Effector CD4-positive, alpha-beta T cell (primary cell): Measurements from ENCODE around the gene NYNRIN. TPM values are rescaled to one million over a fixed set of nuclear protein-coding genes. Genes with fewer than 3 reads are reported as not detected.
A peak's percentile ranks its signal among the peaks of the same experiment; 100 is the strongest.
"Not testable (repeated sequence)": the region's sequence is repeated elsewhere in the genome, so short reads cannot be mapped to it uniquely, and the experiment has no call there.

Experiments
- DNase-seq: peaks from one replicate; pipeline ENCODE4 v3.0.0-alpha.2; 2020
- total RNA-seq: gene quantifications from one replicate; lab custom pipeline; 2026; lab: John Stamatoyannopoulos, UW

Gene NYNRIN
- total RNA-seq: not detected

DNA sequence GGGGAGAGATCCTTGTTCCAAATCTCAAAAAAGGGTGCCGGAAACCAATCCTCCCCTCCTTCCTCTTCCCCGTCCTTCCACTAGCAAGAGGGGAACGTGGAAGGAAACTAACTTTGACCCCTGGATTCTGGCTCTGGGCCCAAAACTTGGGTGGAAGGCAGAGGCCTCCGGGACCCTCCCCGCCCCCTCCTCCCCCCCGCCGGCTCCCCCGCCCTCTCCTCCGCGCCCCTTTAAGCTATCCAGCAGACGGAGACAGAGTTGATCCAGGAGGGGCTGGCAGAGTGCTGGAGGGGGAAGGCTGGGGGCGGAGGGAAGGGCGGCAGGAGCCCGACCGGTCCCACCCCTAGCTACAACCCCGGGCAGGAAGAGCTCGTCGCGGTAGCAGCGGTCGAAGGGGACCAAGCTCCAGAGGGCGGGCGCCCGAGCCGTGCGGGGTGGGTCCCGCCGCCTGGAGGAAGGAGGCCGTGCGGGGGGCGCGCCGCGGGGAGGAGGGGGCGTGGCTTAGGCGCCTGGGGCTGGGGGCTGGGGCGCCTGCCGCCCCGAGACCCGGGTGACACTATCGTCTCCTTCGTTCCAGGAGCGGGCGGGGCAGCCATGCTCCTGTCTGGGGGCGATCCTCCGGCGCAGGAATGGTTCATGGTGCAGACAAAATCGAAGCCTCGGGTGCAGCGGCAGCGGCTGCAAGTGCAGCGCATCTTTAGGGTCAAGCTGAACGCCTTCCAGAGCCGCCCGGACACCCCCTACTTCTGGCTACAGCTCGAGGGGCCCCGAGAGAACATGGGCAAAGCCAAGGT lies at the start of gene NYNRIN:
TSS of gene NYNRIN (plus strand) at position 351 of the 794 bp plus-strand sequence. CDS start at position 595, 244 bp downstream.
- peak; percentile 17 for DNase-seq

DNA sequence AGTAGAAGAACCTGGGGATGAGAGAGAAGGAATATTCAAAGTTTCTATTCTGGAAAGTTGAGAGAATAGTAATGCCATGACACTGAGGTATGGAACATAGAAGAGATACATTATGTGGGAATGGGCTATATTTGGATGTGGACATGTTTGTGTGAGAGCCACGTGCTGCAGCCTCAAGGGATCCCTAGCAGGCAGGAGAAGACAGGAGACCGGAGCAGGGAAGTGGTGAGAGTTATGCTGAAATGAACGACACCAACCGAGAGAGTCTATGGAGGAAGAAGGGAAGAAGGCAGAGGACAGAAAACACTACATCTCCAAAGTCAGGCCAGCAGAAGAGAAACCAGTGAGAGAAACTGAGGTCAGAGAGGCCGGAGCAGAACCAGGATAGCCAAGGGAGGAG lies 49.1 kb upstream of the NYNRIN start:
- DNase-seq: no peak

DNA sequence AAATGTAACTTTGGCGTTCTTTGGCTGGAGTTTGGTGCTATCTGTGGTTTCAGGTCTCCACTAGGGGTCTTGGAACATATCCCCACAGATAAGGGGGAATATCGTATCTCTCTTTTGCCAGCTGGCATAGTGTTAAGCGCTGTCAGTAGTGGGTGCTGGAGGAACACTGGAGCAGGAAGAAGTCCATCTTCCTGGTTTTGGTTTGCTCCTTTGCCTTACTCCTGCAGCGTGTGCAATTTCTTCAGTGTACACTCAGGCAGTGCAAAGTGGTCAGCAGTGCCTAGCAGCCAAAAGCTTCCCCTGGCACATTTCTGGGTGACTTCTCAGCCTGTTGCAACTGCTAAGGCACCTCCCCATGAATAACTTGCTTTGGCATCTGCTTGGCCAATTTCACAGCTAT lies 47.3 kb upstream of the NYNRIN start:
- no peak for DNase-seq

DNA sequence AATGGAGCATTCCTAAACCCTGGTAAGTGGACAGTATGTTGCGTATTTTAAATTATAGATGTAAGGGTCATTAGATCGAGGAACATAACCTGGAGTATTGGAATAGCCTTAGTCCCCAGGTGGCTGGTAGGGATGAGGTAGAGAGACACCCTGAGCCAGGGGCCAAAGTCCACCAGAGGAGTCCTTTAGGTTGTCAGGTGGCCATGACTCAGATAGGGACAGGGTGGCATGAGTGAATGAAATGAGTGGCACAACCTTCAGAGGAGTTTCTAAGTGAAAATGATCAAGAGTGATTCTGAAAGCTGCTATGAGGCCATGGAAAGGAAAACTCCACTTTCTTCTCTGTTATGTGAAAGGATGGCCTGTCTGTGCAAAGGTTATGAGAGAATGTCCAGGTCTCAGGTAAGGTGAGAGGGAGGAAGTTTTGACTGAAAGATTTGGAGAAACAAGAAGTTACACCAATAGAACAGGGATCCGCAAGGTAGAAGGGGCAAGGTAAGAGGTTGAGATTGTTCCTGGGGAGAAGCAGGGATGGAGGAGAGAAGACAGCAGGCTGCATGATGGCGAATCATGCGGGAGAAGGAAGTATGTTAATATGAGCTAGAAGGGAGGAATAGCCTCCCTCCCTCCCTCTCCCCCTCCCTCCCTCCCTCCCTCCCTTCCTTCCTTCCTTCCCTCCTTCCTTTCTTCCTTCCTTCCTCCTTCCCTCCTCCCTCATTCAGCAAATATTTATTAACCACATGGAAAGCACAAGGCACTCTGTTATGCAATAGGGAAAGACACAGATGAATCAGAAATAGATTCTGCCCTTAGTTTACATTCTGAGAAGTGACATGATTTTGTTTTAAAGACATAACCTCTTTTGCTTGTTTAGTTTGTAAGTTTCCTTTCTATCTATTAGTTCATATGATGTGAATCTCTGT lies 45.0 kb upstream of the NYNRIN start:
- no peak for DNase-seq

DNA sequence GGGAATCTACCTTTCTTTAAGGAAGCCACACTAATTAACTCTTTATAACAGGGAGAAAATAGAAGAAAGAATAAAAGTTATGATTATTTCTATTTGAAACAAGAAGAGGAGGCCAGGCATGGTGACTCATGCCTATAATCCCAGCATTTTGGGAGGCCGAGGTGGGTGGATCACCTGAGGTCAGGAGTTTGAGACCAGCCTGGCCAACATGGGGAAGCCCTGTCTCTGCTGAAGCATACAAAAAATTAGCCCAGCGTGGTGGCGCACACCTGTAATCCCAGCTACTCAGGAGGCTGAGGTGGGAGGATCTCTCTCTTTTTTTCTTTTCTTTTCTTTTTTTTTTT lies 44.3 kb upstream of the NYNRIN start:
- not testable (repeated sequence) for DNase-seq

DNA sequence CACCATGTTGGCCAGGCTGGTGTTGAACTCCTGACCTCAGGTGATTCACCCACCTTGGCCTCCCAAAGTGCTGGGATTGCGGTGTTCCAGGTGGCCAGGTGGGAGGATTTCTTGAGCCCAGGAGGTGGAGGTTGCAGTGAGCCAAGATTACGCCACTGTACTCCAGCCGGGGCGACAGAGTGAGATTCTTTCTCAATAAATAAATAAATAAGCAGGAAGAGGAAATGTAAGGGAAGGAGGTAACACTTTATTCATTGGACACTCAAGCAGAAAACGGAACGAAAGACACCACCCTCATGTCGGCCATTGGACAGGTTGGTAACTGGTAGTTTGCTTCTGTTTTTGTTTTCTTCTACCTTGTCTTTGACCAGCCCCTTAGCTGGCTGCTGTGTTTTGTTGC lies 43.8 kb upstream of the NYNRIN start:
- DNase-seq: no peak

DNA sequence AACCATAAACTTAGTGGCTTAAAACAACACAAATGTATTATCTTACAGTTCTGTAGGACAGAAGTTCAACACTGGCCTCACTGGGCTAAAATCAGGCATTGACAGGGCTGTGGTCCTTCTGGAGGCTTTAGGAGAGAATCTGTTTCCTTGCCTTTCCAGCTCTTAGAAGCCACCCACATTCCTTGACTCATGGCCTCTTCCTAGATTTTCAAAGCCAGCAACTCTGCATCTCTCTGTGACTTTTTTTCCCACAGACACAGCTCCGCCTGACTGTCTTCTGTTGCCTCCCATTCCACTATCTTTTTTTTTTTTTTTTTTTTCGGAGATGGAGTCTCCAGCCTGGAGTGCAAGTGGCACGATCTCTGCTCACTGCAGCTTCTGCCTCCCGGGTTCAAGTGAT lies 42.6 kb upstream of the NYNRIN start:
- no peak for DNase-seq

DNA sequence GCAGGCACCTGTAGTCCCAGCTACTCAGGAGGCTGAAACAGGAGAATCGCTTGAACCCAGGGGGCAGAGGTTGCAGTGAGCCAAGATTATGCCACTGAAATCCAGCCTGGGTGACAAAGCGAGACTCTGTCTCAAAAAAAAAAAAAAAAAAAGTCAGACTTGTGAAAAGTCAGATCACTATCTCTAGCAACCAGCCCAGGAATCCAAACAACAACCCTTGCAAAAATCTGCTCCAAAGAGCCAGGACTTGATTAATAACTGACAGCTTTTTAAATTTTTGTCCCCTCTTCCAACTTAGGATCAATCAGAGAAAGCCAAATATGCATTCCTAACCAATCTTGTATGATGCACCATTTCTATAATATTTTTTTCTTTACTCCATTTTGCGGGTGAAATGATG lies 38.5 kb upstream of the NYNRIN start:
- no peak for DNase-seq

DNA sequence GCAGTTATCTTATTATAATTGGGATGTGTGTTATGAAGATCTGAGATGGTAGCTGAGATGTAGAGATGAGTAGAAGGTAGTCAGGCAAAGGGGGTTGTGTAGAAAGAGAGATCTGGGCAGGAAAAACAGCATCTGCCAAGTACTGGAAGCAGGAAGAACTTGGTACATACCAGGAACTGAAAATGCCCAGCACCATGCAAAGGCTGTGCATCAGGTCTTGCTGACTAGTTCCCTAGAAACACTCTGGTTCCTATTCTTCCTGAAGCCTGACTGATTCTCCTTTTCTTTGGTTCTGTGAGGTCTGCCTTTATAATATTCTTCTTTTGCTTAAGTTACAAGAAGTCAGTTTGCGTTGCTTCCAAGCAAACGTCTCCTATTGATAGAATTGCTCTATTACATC lies 37.5 kb upstream of the NYNRIN start:
- no peak for DNase-seq

DNA sequence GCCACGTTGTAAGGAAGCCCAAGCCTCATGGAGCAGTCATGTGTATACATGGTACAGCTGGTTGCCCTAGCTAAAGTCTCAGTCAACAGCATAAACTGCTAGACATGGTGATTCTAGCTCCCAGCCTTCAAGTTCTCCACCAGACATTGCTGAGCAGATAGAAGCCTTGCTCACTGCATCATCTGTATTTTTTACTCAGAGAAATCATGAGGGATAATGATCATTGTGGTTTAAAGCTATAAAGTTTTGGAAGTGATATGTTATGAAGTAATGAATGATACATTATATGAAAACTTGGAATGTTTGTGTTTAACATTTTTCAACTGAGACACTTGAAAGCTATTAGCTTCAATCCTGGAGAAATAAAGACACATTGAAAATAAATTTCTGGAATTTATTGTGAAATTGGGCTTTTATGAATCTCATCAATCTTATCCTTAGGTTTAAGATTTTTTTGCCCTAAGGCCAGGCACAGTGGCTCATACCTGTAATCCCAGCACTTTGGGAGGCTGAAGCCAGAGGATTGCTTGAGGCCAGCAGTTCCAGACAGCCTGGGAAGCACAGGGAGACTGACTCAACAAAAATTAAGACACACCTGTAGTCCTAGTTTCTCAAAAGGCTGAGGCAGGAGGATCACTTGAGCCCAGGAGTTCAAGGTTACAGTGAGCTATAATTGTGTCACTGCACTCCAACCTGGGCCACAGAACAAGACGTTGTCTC lies 36.4 kb upstream of the NYNRIN start:
- DNase-seq: no peak

DNA sequence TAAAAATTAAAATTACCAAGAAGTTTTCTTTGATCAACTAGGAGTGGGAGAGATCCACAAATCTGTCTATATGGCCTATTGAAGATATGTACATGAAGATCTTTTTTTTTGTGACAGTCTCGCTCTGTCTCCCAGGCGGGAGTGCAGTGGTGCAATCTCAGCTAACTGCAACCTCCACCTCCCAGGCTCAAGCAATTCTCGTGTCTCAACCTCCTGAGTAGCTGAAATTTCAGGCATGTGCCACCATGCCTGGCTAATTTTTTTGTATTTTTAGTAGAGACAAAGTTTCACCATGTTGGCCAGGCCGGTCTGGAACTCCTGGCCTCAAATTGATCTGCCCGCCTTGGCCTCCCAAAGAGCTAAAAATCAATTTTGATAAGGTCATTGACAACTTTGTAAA lies 35.4 kb upstream of the NYNRIN start:
- DNase-seq: no peak

DNA sequence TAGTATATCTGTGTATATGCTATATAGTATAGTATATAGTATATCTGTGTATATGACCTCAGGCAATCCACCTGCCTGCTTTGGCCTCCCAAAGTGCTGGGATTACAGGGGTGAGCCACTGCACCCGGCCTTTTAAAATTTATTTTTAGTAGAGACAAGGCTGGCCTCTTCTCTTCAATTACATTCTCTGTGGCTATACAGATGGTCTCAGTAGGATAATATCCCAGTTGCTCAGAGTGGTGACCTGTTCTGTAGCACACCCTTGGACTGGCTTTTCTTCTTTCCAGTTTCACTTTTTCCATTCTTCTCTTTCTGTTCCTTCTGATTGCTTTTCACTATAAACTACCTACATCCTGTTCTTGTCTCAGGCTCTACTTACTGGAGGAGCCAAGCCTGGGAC lies 34.0 kb upstream of the NYNRIN start:
- DNase-seq: no peak

DNA sequence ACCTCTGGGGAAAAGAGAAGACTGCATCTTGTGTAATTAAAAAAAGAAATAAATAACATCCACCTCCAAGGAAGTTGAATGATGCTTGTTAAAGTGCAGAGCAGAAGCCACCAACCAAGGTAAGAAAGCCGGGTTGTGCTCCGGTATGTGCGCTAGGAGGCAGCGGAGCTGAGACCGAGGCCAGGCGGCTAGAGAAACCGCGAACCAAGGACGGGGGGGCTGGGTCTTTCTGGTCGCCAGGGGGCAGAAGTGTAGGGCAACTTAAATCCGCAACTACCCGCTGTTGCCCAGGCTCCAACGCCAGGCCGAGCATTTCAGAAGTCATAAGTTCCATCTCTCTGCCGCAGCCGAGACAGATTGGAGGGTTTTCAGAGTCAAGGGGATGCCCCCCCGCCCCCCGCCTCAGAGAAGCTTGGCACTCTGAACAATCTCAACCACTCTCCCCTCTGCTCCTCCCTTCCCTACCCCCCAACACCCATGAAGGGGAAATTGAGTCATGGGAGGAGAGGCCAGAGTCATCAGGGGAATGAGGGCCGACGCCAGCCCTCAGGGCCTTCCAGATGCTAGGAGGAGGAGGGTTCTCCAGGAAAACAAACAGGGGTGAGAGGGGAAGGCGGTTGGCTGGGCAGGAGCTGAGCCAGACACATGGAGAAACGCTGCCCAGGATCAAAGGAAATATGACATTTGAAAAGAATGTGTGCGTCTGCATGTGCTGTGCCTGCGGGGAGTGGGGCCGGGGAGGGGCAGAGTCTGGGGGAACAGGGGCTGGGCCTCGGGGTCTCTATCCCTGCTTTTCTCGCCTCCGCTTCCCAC lies 33.0 kb upstream of the NYNRIN start:
- peak; percentile 25 for DNase-seq

DNA sequence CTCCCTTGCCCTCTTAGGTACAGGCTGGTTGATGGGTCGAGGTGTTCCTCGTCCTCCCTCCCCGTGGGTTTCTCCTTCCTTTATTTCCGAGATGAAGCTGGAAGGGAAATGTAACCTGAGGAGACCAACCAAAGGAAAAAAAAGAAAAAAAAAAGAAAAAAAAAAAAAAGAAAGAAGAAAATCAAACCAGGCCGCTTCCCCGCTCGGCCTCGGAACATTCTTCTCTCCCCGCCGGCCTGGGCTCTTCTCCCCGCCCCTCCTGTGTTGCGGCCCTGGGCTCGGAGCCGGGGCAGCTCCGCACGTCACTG lies 32.4 kb upstream of the NYNRIN start:
- no peak for DNase-seq

DNA sequence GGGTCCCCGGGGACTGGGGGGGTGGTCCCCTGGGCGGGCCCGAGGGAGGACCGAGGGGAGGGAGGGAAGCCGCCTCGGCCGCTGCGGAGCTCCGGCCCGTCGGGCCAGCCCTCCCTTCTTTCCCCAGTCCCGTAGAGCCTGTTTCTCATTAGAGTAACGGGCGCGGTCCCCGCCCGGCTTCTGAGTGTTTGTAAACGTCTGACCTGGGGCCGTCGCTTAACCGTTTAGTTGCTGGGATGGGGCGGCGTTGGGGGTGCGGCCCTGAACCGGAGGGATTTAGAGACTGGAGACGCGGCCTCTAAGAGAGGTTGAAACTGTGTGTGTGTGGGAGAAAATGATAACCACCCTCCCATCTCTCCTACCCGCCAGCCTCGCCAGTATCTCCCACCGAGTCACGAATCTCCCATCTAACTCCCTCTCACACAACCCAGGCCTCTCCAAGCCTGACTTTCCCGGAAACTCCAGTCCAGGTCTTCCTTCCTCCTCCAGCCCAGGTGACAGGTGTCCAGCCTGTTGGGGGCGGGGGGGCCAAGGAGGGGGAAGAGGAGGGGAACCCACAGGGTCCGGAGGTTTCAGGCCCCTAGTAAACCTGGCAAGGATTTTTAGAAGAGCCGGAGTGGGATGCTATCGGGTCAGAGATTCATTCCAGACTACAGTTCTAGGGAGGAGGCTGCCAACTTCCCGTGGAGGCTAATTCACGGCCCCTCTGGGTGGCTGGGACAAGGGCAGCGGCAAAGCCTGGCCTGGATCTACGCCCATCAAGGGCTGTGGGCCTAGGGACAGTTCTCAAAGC lies 31.9 kb upstream of the NYNRIN start:
- DNase-seq: no peak

DNA sequence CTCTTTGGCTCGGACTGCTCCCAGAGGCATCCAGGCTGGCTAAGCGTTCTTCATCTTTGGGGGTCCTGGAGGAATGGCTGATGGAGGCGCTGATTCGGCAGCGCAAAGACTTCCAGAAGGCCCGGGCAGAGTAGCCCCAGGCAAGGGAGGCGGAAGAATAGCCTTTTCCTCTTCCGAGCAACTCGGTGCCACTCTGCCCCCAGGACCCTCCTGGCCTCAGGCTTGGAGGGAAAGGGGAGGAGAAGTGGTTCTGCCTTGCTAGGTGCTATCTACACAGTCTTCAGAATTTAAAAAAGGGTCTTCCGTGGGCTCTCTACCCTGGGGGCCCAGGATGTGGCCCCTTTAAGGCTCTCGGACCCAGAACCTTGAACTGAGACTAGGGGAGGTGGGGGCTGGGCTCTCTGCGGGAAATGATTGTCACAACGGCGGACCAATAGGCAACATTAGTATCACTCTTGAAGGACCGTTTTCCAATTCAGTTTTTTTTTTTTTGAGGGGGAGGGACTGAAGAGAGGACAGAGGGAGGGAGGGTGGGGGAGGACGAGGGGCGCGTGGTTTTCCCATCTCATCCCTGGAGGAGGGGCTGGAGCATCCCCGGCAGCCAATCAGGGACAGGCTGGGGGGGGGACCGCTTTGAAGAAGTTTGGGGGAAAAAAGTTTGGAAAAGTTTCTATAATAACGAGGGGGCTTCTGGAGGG lies 31.1 kb upstream of the NYNRIN start, which contains the start of gene NFATC4:
TSS of gene NFATC4 (plus strand) at position 671 of the 698 bp plus-strand sequence. CDS start 157 bp downstream, outside the sequence.
- no peak for DNase-seq

DNA sequence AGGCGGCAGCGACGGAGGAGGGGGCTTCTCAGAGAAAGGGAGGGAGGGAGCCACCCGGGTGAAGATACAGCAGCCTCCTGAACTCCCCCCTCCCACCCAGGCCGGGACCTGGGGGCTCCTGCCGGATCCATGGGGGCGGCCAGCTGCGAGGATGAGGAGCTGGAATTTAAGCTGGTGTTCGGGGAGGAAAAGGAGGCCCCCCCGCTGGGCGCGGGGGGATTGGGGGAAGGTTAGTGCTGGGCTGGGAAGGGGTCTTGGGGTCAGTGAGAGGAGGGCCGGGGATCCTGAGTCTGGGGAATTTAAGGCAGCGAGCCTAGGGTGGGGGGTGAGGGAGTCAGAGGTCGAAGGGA lies 30.6 kb upstream of the NYNRIN start:
- no peak for DNase-seq

DNA sequence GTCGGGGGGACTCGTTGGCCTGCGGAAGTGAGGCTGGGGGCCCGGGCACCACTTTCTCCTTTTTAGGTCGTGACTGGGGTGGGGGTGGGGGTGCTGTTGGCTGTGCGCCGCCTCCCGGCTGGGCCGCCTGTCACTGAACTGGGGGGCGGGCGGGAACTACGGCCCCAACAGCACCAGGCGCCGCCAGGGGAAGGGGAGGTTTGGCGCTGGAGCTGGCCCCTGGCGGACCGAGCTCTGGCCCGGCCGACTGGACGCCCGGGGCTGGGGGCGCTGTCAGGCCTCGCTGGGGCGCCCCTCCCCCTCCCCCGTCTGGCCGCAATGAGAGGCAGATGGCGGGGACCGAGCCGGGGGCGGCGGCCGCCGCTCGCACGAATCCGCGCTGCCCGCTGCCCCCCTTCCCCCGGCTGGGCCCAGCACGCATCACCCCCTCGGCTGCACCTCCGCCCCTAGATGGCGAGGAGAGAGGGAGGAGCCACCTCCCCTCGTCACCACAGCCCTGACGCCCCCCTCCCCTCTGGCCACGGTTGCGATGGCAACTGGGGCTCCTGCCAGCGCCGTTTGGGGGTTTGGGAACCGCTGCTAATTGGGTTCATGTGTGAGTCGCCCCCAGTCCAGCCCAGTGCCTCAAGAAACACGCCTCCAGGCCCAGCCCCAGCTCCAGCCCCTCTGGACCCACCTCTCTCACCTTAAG lies 30.1 kb upstream of the NYNRIN start:
- DNase-seq: no peak

DNA sequence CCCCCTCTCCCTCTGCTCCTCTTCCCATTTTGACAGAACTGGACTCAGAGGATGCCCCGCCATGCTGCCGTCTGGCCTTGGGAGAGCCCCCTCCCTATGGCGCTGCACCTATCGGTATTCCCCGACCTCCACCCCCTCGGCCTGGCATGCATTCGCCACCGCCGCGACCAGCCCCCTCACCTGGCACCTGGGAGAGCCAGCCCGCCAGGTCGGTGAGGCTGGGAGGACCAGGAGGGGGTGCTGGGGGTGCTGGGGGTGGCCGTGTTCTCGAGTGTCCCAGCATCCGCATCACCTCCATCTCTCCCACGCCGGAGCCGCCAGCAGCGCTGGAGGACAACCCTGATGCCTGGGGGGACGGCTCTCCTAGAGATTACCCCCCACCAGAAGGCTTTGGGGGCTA lies 29.3 kb upstream of the NYNRIN start:
- no peak for DNase-seq

DNA sequence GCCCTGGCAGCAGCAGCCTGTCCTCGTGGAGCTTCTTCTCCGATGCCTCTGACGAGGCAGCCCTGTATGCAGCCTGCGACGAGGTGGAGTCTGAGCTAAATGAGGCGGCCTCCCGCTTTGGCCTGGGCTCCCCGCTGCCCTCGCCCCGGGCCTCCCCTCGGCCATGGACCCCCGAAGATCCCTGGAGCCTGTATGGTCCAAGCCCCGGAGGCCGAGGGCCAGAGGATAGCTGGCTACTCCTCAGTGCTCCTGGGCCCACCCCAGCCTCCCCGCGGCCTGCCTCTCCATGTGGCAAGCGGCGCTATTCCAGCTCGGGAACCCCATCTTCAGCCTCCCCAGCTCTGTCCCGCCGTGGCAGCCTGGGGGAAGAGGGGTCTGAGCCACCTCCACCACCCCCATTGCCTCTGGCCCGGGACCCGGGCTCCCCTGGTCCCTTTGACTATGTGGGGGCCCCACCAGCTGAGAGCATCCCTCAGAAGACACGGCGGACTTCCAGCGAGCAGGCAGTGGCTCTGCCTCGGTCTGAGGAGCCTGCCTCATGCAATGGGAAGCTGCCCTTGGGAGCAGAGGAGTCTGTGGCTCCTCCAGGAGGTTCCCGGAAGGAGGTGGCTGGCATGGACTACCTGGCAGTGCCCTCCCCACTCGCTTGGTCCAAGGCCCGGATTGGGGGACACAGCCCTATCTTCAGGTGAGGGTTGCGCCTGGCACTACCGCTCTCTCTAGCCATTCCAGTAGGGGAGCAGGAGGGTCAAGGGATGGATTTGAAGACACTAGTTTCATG lies 28.7 kb upstream of the NYNRIN start:
- no peak for DNase-seq
